ENCODE data around the gene DPH7.
"Not testable (repeated sequence)": the region's sequence is repeated elsewhere in the genome, so short reads cannot be mapped to it uniquely, and the experiment has no call there.

The DPH7 gene

DNA sequence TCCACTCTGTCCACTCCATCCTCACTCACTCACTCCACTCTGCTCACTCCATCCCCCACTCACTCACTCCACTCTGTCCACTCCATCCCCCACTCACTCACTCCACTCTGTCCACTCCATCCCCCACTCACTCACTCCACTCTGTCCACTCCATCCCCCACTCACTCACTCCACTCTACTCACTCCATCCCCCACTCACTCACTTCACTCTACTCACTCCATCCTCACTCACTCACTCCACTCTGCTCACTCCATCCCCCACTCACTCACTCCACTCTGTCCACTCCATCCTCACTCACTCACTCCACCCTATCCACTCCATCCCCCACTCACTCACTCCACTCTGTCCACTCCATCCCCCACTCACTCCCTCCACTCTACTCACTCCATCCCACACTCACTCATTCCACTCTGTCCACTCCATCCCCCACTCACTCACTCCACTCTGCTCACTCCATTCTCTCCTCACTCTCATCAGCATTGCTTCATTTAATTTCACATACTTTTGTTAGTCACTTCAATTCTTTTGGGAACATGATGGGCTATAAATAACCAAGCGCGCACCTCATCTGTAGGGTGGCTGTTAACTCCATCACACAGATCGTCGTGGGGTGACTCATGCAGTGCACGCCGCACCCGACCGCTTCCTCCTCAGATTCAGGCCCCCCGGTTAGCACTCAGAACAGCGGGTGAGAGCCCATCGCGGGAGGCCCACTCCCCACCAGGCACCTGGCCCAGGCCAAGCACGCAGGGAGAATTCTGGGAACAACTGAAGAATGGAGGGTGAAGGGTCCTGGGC, 59.9 kb downstream of the DPH7 start:
- not testable (repeated sequence) for DNase-seq (ENCODE audit: low spot score)

GRCh38 chr9:137516144-137516917, 62.4 kb downstream of the DPH7 start:
- DNase-seq (ENCODE audit: low spot score), result no peak

DNA sequence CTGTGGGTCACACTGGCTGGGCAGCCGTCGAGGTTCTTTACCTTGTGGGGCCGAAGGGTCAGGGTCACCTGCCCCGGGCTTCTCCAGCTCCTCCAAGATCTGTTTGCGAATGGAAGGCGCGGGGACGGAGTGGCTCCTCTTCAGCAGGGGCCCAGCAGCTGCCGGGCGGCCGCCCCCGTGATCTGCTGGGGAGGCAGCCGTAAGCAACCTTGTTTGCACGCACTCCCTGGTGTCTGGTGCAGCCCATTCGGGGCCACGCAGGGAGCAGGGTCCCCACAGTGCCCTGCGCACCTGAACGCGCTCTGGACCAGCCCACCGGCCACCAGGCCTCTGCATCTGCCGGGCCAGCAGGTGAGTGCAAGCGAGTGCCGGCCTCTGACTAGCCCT, 63.4 kb downstream of the DPH7 start:
- no peak for DNase-seq (ENCODE audit: low spot score)

DNA sequence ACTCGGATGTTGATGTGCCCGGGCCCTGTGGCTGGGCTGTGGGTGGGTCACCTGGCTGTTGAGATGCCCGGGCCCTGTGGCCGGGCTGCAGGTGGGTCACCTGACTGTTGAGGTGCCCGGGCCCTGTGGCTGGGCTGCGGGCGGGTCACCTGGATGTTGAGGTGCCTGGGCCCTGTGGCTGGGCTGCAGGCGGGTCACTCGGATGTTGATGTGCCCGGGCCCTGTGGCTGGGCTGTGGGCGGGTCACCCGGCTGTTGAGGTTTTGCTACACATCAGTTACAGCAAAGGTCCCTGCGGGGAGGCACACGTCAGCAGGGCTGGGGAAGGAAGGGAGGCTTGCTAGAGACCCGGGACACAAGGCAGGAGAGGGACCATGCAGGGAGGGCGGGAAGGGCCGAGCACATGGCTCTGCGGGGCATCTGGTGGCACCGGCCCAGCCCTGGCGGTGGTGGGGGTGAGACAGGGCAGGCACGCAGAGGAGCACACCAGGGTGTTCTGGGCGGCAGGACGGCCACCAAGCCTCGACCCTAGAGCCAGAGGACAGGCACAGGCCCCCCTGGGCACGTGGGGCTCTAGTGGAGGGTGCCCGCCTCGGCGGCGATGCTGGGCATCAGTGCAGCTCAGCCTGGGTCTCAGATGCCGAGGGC, 63.9 kb downstream of the DPH7 start:
- no peak for DNase-seq (ENCODE audit: low spot score)

DNA sequence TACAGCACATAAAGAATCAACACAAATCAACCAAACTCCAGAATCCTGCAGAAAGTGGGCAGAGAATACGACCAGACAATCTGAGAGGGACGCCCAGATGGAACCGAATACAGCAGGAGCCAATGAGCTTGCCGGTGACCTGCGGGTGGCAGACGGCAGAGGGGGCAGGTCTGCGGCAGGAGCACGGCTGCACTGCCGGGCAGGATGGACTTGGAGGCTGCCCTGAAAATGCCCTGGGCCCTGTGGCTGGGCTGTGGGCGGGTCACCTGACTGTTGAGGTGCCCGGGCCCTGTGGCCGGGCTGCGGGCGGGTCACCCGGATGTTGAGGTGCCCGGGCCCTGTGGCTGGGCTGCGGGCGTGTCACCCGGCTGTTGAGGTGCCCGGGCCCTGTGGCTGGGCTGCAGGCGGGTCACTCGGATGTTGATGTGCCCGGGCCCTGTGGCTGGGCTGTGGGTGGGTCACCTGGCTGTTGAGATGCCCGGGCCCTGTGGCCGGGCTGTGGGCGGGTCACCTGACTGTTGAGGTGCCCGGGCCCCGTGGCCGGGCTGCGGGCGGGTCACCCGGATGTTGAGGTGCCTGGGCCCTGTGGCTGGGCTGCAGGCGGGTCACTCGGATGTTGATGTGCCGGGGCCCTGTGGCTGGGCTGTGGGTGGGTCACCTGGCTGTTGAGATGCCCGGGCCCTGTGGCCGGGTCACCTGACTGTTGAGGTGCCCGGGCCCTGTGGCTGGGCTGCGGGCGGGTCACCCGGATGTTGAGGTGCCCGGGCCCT, 64.7 kb downstream of the DPH7 start:
- DNase-seq (ENCODE audit: low spot score), result not testable (repeated sequence)

- not testable (repeated sequence) for DNase-seq (ENCODE audit: low spot score)
Observed at GRCh38 chr9:137513136-137513535, 65.6 kb downstream of the DPH7 start.

GRCh38 chr9:137511758-137512463, 66.8 kb downstream of the DPH7 start:
- DNase-seq (ENCODE audit: low spot score), result no peak

GRCh38 chr9:137511126-137511525, 67.6 kb downstream of the DPH7 start:
- DNase-seq (ENCODE audit: low spot score), result not testable (repeated sequence)

GRCh38 chr9:137509198-137509597, 69.5 kb downstream of the DPH7 start:
- DNase-seq (ENCODE audit: low spot score), result no peak

DNA sequence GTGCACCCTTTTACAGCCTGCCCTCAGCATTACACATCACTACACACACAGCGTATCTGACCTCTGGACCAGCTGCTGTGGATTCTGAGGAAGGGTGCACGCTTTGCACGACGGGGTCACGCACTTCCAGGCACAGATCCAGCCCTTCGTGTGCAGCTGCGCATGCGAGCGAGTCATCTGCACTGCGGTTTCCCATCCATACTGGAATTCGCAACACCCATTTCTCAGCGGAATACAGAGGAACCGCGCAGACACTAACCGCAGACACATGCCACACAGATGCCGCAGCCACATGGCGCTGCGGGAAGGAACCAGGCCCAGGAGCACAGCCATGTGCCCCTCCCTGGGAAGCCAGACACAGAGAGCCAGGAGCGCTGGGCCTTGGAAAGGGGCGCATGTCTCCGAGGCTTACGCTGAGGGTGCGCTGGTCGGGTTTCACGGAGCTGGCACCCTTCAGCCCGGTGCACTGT, 72.0 kb downstream of the DPH7 start:
- no peak for DNase-seq (ENCODE audit: low spot score)

DNA sequence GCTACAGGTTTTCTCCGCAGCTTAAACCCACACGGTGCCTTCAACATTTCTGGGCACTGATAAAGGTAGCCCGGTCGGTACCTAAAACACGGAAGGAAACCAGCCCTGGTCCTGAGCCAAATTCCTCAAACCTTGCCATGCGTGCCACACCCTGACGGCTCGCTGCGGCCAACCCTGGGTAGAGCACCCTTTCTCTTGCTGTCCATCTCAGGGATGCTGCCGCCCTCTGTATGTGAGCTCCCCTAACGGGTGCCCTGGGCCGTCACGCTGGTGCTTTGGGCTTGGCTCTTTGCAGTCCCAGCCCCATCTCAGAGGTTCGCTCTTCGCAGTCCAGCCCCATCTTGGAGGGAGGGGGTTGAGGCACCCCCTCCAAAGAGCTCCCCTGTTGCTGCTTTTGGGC, 72.5 kb downstream of the DPH7 start:
- no peak for DNase-seq (ENCODE audit: low spot score)

- DNase-seq (ENCODE audit: low spot score), result no peak
Observed at GRCh38 chr9:137505421-137506140, 73.1 kb downstream of the DPH7 start.
